ENCODE data around the gene NDST3.

GRCh38 chr4:118087366-118087765, 53.1 kb downstream of the NDST3 start:
- TF ChIP-seq ZNF70 (CRISPR knock-in tag; IDR thresholded peaks at IDR 0.05) (no peak), TSHZ2 (CRISPR knock-in tag; IDR thresholded peaks at IDR 0.05) (no peak), ARNTL (CRISPR knock-in tag; IDR thresholded peaks at IDR 0.05; ENCODE audit: borderline replicate concordance, low read depth) (no peak), TCF4 (CRISPR knock-in tag; IDR thresholded peaks at IDR 0.05; ENCODE audit: borderline replicate concordance) (no peak), PATZ1 (CRISPR knock-in tag; IDR thresholded peaks at IDR 0.05; ENCODE audit: borderline replicate concordance) (no peak), POU6F1 (CRISPR knock-in tag; IDR thresholded peaks at IDR 0.05; ENCODE audit: borderline replicate concordance, low read depth) (no peak)
